Chondrocyte (in vitro differentiated cells): ENCODE data around the gene GNAQ. TPM values are rescaled to one million over a fixed set of nuclear protein-coding genes. Genes with fewer than 3 reads are reported as not detected.

Experiments
- DNase-seq: peaks from one replicate; pipeline ENCODE4 v3.0.0; 2021; ENCODE audit warnings: mixed read lengths, low spot score
- H3K27ac Mint-ChIP-seq: one replicate; pipeline ENCODE4 v1.8.0; 2021; ENCODE audit warnings: mild to moderate bottlenecking, moderate library complexity, mixed read lengths; ENCODE audit not compliant: unreplicated experiment
- H3K27me3 Mint-ChIP-seq: 2 replicates; pipeline ENCODE4 v1.8.0; 2021; ENCODE audit warnings: low read depth, mixed read lengths
- H3K36me3 Mint-ChIP-seq: 2 replicates; pipeline ENCODE4 v1.8.0; 2021; ENCODE audit warnings: low read depth, mixed read lengths
- H3K4me1 Mint-ChIP-seq: 2 replicates; pipeline ENCODE4 v1.8.0; 2021; ENCODE audit warnings: low read depth, mild to moderate bottlenecking, mixed read lengths
- H3K4me3 Mint-ChIP-seq: one replicate; pipeline ENCODE4 v1.8.0; 2021; ENCODE audit warnings: mild to moderate bottlenecking, moderate library complexity, mixed read lengths; ENCODE audit not compliant: unreplicated experiment
- H3K9me3 Mint-ChIP-seq: 2 replicates; pipeline ENCODE4 v1.8.0; 2021; ENCODE audit warnings: low read depth, mixed read lengths
- total RNA-seq: library from RNA; stranded (reverse); gene quantifications from 3 replicates; pipeline ENCODE4 v1.2.1, GENCODE V29; 2021
- TF ChIP-seq, protein P1 (sequence below): fragments of 200-600 bp; sonication (generic); IDR thresholded peaks from 2 replicates; pipeline ENCODE4 v1.5.0; 2021; ENCODE audit warnings: antibody characterized with exemption, mild to moderate bottlenecking, moderate library complexity

The GNAQ gene
- total RNA-seq, 1 donor from 2014 or later: 87.0 TPM

DNA sequence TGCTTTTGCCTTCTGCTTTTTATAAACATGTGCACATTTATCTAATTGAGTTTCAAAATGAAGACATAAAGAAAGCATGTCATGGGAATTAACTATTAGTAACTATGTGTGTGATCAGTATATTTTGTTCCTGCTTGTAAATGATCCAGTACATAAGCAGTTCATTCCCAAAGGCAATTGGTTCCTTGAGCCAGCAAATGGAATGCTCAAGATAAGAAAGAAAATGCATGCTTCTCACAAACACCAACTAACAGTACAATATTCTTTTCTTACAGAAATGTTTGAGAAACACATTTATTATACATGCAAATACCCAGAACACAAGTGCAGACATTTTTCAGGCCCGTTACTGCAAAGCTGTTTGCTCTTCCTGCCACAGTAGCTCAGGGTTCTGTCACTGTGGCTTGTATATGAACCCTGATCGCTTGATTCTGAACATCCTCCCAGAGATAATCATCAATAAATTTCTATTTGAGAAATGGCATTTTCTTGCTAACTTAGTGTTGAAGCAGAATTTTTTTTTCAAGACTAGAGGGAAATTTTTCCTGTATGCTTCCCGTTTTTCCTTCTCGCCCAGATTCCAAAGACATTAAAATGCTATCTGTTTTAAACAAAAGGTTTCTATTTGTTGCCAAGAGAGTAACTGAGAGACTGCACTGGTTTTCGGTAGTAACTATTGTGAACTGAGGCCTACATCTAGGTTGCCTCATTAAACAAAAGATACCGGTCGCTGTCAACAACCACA lies 1.9 kb downstream of the GNAQ start:
- peak overlapping the region; percentile 93 for H3K4me3 Mint-ChIP-seq
- H3K27me3 Mint-ChIP-seq: no peaks in the 10 kb centered on the region
- TF ChIP-seq, protein P1, sequence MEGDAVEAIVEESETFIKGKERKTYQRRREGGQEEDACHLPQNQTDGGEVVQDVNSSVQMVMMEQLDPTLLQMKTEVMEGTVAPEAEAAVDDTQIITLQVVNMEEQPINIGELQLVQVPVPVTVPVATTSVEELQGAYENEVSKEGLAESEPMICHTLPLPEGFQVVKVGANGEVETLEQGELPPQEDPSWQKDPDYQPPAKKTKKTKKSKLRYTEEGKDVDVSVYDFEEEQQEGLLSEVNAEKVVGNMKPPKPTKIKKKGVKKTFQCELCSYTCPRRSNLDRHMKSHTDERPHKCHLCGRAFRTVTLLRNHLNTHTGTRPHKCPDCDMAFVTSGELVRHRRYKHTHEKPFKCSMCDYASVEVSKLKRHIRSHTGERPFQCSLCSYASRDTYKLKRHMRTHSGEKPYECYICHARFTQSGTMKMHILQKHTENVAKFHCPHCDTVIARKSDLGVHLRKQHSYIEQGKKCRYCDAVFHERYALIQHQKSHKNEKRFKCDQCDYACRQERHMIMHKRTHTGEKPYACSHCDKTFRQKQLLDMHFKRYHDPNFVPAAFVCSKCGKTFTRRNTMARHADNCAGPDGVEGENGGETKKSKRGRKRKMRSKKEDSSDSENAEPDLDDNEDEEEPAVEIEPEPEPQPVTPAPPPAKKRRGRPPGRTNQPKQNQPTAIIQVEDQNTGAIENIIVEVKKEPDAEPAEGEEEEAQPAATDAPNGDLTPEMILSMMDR: no peak
- peak overlapping the region; percentile 94 for H3K27ac Mint-ChIP-seq
- no peaks in the 10 kb centered on the region for H3K36me3 Mint-ChIP-seq
- H3K9me3 Mint-ChIP-seq: no peaks in the 10 kb centered on the region
- no peak for DNase-seq
- H3K4me1 Mint-ChIP-seq: peaks cover 63% of the 10 kb centered on the region

DNA sequence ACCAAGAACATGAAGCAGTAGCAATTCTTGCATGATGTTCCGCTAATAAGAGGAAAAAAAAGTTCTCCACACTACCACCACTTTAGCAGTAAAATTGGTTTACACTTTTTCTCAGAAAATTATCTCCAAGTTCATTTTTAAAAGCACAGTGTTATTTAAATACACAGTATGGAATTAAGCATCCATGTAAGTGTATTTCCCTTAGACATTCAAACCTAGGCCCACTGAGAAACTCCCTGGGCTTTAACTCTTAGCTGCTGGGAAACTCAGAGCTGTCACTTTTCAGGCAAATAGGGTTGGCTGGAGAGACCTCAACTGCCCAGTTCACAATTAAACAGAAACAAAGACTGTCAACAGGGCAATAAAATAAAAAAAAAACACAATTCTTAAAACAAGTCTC lies 2.7 kb downstream of the GNAQ start:
- Mint-ChIP-seq H3K4me1 (peaks cover 68% of the 10 kb centered on the region), H3K9me3 (no peaks in the 10 kb centered on the region), H3K27me3 (no peaks in the 10 kb centered on the region), H3K36me3 (no peaks in the 10 kb centered on the region), H3K4me3 (peak overlapping the region; percentile 93), H3K27ac (peak overlapping the region; percentile 94)
- TF ChIP-seq, protein P1: no peak
- no peak for DNase-seq

DNA sequence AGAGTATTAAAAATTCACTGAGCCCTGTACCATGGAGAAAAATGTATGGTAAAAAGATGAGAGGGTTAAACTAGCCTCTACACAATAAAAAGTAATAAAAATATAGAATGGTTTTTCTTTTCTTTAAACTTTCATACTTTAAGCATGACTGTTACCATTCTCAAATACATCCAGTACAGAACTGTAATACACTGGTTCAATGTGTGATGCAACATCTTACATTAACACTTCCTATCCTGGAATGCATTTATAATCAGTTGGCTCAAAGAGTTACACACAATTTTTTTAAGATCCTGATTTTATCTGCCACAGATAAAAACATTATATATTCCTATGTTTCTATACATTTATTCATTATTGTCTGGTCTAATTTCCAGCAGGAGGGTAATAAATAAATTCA lies 4.7 kb downstream of the GNAQ start:
- Mint-ChIP-seq H3K4me3 (no peak overlapping the region), H3K4me1 (peaks cover 73% of the 10 kb centered on the region)

GRCh38 chr9:78026416-78026815 lies 5.2 kb downstream of the GNAQ start:
- Mint-ChIP-seq H3K4me3 (no peak overlapping the region), H3K27ac (peak overlapping the region; percentile 78), H3K9me3 (no peaks in the 10 kb centered on the region), H3K27me3 (no peaks in the 10 kb centered on the region), H3K4me1 (peaks cover 79% of the 10 kb centered on the region), H3K36me3 (no peaks in the 10 kb centered on the region)
- TF ChIP-seq, protein P1: no peak
- DNase-seq: no peak

More for the DNA sequence above, 4.7 kb downstream of the GNAQ start:
- Mint-ChIP-seq H3K27ac (peak overlapping the region; percentile 78), H3K36me3 (no peaks in the 10 kb centered on the region), H3K9me3 (no peaks in the 10 kb centered on the region), H3K27me3 (no peaks in the 10 kb centered on the region)
- TF ChIP-seq, protein P1: no peak
- DNase-seq: no peak

DNA sequence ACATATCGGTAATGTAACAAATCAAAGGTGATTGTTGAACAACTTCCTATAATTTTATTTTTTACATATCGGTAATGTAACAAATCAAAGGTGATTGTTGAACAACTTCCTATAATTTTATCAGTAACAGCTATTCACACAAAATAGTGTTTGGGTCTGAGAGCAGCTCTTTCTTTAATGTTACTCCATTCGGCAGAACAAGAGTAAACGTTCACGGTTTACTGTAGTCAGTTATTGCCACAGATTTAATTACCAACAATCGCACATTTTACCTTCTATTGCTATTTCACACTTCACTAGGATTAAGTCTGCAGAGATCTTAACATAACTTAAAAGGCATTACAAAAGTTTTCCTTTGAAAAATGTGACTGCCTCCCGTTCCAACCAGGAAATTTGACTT lies 6.4 kb downstream of the GNAQ start:
- H3K4me1 Mint-ChIP-seq: peaks cover 91% of the 10 kb centered on the region
- no peak overlapping the region for H3K4me3 Mint-ChIP-seq

More for the DNA sequence above, 6.4 kb downstream of the GNAQ start:
- TF ChIP-seq, protein P1: no peak
- Mint-ChIP-seq H3K27ac (peak overlapping the region; percentile 73), H3K9me3 (no peaks in the 10 kb centered on the region), H3K27me3 (no peaks in the 10 kb centered on the region), H3K36me3 (no peaks in the 10 kb centered on the region)
- DNase-seq: no peak
